Amniotic epithelial cell (primary cell): ENCODE measurements around the gene CASP7.
A peak's percentile ranks its signal among the peaks of the same experiment; 100 is the strongest.
"Not testable (repeated sequence)": the region's sequence is repeated elsewhere in the genome, so short reads cannot be mapped to it uniquely, and the experiment has no call there.

Experiments used
- DNase-seq: peaks from one replicate; pipeline ENCODE4 v3.0.0-alpha.2; 2010; ENCODE audit warnings: low read depth

The CASP7 gene

DNA sequence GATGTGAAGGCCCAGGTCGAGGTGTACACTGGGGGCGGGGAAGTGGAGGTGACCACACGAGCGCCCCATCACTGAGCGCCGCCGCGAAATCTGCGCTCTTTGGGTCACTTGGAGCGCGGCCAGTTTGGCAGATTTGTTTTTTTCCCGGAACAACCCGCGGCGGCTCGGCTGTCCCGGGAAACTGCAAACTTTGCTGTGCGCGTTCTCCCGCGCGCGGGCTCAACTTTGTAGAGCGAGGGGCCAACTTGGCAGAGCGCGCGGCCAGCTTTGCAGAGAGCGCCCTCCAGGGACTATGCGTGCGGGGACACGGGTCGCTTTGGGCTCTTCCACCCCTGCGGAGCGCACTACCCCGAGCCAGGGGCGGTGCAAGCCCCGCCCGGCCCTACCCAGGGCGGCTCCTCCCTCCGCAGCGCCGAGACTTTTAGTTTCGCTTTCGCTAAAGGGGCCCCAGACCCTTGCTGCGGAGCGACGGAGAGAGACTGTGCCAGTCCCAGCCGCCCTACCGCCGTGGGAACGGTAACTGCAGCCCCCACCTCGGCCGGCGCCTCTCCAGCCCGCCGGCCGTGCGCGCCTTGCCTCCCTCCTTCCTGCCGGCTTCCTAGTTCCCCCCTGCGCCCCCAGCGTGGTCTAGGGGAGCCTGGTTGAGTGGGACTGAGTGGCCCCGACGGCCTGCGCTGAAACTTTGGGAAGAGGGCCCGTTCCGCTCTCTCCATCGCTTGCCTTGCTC, at the start of gene CASP7:
TSS of gene CASP7 (plus strand) at position 450 of the 727 bp plus-strand sequence. CDS start 17,582 bp downstream, outside the sequence.
- peak; percentile 59 for DNase-seq

DNA sequence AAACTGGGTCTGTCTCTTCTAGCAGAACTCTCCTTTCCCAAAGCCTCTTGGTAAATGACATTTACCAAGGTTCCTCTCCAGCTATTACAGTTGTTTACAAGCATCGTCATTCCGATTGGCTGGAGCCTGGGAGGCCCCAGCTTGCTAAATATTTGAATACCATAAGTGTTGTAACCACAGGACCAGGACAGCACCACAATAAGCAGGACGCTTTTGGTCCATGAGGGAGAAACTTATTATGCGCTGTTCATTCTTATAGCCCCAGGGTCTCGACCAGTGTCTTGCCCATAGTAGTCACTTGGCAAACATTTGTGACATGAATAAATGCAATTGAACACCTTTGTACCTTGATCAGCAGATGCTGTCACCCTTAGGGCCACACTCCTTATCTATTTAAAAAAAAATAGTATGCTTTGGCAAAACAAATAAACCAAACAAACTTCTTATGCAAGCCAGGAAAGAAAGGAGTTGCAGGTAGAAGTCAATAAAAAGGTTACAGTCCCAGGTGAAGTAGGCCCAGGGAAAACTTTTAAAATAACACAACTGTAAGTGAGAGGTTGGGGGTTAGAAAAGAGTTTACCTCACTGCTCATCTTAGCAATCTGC, 48.7 kb upstream of the CASP7 start:
- no peak for DNase-seq

DNA sequence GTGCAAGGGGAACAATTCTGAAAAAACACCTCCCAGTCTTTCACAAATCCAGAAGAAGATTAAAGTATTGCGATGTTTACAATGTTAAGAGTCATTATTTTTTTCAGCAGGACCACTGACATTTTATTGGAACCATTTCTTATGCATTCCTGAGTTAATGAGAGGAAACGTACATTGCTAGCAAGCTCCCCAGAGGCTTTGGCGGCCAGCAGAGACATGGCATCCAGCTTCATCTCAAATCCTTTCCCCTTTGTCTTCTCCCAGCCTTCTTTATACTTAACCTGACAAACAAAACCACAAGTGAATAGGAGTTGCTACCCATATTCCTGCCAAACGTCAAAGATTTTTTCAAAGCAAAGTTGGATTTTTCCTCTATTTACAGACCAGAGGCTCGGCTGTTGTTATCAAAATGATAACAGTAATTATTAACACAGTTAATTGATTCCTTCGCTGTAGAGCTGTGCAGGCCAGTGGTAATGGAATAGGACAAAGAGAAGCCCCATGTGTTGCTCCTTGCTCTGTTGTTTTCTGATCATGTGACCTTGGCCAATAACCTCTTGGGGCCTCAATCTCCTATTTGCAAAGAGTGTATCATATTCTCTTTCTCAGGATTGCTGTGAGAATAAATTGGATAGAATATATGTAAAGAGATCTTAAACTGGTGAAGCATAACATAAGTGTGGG, 47.9 kb upstream of the CASP7 start:
- no peak for DNase-seq

DNA sequence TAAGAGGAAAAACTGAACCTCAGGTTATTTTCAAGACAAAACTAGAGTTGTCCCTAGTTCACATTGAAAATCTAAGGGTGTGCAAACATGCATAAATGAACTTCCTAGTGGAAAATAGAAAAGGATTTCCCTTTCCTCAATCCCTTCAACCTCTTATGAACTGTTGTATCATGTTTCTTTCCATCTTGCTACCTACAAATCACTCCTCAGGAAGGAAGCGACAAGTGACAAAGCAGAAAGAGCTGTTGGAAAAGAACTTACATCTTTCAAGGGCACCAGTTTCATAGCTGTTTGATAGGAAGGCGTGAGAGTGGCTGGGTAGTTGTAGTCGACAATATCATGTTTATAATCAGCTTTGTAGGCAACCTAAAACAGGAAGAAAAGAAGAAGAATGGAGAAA, 39.7 kb upstream of the CASP7 start:
- DNase-seq, result no peak

DNA sequence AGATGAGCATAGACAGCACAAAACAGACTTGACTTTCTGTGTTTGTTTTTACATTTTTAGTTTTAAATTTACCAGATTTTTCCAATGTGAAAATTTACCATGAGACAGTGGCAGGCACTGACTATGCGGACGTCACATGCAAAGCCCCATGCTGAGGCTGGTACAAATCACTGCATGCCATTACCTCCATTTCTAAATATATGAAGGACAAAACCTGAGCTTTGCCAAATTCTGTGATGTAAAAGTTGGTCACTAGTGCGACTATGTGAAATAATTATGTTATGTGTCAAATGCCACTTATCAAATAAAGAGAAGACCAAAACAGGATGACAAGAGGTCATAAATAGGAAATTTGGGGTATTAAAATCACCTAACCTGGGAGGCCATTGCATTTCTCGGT, 38.0 kb upstream of the CASP7 start:
- DNase-seq, result no peak

DNA sequence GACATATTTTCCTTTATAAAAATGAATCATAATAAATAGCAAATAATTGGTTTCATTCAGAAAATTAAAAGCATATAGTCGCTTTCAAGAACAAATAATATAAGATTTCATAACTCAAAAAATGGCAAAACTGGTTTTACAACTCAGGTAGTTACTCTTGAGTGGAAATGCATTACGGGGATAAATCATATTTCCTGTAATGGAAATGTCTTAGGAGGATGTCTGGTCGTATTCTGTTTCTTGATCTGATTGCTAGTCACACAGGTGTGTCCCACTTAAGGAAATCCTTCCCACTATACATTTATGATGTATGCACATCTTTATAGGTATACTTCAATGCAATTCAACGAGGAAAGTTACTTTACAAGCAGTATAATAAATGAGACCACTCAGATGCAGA, 36.5 kb upstream of the CASP7 start:
- no peak for DNase-seq

DNA sequence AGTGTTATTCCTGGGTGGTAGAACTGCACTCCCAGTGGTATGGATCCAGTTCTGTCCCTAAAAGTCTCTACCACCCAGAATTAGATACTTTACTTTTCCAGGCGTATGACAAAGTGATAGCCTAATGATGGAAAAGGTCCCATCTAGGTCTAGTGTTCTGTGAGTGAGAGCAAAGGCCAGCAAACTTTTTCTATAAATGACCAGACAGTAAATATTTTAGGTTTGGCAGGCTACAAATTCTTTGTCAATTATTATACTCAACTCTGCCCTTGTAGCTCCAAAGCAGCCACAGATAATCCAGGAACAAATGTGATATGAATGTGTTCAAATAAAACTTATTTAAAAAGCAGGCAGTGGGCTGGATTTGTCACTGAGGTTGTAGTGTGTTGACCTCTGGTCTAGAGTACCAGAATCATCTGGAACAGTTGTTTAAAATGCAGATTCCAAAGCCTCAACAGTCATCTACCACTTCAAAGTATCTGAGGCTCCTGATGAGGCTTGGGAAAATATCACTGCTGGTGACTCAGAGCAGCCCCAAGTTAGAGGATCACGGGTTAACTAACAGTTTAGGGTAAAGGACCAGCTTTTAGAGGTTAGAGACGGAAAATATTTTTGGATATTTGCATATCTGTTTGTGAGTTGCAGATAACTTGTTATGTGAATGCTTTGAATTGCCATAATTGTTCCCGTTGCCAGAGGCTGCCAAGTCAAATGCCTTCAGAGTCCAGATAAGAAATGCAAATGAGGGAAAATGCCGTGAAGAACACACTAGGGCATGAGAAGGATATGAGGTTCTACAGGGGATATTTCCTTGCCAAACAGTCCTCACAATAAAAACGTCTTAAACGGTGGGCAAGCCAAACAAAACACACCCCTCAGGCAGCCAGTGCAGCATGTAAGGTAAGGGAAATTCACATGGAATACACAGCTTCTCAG, 35.3 kb upstream of the CASP7 start:
- DNase-seq, result peak; percentile 10

DNA sequence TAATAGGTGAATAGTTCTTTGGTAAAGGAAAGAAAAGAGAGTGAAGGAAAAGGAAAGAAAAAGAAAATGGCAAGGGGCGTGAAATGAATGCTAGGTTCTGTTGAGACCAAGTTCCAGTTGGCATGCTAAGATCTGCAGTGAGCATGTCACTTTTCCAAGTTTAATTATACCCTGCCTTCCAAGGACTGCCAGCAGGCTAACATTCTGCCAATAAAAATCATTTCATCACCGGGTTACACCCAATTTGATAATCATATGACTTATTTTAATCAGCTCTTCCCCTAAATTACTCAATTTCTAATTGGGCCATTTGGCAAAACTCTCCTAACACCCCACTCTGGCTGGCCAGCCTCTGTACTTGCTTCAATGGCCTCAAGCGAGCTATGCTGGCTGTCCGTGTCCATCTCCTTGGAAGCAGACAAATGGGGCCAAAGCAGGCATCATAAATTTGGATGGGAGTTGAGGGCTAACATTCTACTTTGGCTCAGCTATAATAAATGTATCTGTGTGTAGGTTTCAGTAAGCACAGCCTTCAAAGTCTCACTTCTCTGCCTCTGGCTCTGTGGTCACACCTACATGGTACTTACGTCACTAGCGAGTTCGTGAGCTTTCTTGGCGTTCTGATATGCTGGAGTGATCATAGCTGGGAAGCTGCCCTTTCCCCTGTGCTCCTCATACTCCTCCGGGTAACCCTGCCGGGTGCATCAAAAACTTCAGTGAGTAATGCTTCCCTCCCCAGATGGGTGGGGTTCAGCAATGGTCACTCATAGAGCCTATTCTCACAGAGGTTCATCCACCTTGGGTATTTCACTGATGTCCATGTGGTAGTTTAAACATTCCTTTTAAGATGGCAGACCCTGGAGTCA, 33.1 kb upstream of the CASP7 start:
- DNase-seq, result no peak

DNA sequence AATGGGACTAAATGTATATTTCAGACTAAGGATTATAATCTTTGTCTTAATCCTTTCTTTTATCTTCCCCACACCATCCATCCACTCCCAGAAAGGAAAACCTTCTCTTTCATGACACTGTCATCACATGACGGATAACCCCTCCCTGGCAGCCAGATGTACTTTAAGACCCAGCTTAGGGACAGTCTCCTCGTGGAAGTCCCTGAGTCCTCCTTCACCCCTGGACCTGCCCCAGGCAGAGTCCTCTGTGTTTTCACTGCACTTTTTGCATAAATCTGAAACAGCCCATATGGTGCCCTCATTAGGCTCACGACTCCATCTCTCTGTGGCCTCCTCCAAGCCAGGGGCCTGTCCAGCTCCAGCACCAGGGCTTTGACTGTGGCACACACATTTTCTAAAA, 31.9 kb upstream of the CASP7 start:
- no peak for DNase-seq

DNA sequence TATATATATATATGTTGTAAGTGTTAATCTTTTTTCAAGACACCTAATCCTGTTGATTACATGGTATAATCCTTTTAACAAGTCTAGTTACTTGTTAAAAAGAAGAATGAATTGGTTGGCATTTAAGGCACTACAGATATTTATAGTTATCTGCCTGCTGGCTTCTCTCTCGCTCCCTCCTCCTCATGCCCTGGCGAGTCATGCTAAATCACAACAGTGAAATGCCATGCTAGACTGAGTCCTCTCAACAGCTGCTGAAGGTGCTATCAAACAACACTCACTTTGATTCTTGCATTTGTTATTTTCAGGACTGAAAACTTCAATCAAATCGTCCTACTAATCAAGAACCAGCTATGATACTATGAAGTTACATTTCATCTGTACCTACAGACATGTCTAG, 31.2 kb upstream of the CASP7 start:
- DNase-seq, result no peak

DNA sequence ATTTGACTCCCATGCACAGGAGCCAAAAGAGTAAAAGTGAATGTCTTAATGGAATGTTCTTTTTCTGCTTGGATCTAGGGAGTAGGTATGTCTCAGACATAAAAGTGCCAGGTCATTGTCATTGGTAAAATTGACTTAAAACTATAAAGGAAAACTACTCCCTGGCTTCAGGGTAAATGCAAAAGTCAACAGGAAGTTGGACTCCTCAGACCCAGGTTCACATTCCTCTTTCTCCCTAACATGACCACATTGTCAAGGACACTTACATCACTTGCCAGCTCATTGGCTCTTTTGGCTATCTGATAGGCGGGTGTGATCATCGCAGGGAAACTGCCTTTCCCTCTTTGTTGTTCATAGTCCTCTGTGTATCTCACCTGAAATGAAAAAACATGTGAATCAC, 29.5 kb upstream of the CASP7 start:
- DNase-seq, result no peak

DNA sequence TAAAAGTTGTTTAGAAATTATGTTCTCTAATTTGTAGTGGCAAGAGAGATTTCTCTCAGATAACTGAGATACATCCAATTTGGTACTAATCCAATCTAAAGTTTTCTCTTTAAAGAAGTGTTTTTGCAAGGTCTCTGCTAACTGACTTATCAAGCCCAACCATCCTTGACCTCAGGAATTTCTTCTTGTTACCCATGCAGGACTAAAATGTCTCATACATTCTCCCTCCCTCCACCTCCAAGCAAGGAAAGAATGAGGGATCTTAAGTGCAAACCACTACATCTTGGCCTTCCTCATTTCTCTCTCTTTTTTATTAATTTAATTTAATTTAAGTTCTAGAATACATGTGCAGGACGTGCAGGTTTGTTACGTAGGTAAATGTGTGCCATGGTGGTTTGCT, 28.7 kb upstream of the CASP7 start:
- no peak for DNase-seq

DNA sequence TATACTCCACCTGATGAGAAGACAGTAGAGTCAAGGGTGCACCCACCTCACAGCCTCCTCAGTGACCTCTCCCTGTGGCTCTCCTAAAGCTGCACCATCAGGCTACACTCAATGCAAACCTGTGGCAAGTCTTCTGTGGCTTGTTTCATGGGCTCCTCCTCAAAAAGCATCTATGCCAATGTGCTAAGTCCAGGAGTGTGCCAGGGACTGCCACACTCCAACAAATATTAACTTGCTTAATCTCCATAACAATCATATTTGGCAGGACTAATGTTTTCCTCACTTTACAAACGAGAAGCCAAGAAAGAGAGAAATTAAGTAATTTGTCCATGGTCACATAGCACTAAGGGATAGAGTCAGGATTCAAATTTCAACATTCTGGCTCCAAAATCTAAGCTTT, 27.8 kb upstream of the CASP7 start:
- DNase-seq, result no peak

DNA sequence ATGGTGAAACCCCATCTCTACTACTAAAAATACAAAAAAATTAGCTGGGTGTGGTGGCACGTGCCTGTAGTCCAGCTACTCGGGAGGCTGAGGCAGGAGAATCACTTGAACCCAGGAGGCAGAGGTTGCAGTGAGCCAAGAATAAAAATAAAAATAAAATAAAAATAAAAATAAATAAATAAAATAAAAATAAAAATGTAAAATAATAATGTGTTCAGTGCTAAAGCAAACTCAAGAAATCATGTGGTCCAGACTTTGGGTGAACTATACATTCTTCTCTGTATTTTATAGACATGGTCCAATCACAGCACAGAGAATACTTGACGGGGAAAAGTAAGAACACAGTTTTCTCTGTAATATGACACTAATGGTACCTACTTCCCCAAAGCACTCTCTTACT, 27.3 kb upstream of the CASP7 start:
- not testable (repeated sequence) for DNase-seq

DNA sequence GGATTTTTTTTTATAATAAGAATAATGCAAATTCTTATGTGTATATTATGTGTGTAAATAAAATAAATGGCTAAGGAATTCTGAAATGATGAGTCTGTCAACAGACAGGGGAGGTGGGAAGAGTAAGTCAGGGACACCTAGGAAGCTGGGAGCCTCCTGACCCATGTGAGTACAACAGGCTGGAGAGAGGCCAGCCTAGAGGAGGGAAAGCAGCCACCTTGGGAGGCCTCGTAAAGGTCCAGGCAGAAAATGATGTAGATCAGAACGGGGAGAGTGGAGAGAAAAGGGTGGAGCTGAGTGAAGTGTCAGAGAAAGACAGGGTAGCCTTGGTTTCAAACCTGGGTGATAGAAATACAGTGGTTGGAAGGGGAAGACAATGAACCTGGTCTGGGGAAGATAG, 22.8 kb upstream of the CASP7 start:
- DNase-seq, result no peak

DNA sequence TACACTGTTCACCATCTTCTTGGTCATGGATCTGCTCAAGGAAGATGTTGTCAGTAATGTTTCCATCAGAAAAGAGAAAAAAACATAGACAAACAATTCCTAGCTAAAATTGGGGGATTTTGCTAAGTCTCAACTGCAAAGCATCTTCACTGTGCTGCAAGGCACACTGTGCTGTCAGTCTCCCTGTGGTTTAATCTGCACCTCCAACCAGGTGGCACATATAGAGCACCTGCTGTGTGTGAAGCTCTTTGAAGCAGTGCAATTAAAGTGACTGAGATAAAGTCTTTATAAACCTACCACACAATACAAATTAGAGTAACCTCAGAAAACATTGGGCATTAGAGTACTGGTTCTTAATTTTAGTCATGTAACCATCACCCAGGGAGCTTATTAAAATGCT, 22.2 kb upstream of the CASP7 start:
- no peak for DNase-seq

DNA sequence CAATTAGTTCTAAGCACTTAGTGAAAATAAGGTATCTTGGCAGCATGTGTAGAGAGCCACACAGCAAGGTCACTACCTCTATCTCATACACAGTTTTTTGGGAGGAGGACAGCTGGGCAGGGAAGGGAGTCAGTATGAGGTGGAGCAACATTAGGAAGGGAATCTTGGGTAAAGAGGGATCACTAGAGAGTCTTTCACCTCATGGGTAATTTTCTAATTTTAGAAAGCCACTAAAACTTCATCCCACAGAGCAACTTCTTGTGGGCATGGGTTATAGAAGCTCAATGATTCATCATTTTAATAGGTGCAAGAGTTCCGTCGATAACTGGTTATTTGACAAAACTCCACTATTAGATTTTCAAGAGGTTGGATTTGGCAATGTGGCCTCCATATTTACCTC, 18.4 kb upstream of the CASP7 start:
- no peak for DNase-seq

DNA sequence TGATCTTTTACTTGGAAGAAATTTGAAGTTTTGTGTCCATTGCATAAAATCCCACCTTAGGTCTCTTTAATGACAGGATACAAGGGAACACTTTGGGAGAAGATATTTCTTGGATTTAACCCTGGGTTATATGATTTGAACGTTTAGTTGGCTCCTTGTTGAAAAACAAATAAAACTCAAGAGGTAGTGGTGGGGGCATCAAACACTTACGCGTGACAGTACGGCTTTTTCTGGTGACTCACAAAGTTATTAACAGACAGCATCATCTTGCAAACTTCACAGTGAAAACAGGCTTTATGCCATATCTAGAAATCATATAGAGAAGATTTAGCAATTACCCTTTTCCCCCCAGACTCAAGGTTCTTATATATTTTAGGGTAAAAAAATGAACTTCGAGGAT, 16.6 kb upstream of the CASP7 start:
- DNase-seq, result no peak

DNA sequence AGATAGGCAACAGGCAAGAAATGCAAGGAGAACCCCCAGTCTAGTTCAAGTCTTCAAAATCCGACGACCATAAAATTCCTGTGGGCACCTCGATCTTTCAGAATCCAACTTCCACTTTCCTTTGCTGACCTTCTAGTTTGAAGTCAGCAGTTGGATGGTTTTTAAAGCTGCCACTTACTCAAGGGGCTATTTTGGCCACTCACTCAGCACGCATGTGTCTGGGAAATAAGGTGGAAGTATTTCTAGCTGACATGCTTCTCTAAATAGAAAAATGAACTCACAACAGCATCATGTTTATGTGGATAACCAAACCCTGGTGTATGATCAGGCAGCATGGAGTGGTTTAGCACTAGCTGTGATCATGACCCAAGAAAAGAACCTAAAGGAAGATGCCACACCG, 15.8 kb upstream of the CASP7 start, which contains the start of gene NRAP:
TSS of gene NRAP (minus strand) at position 134 of the 400 bp plus-strand sequence. CDS start 159 bp downstream, outside the sequence.
- no peak for DNase-seq

DNA sequence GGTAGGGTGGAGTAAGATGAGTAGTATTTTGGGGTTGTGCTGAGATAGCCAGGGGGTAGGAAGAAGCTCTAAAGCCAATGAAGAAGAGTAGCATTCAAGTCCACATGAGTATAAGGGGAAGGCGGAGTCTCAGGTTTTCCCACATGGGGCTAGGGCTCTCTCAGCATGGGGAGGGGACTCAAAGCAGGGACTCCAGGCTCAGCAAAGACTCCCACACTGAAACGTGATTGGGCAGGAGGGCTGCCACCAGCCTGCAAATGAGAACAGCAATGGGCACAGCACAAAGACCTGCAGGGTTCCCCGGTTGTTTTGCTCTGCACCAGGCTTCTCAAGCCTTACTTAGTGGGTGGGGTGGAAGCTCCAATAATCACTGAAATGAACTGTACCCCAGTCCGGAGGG, 14.4 kb upstream of the CASP7 start:
- no peak for DNase-seq

DNA sequence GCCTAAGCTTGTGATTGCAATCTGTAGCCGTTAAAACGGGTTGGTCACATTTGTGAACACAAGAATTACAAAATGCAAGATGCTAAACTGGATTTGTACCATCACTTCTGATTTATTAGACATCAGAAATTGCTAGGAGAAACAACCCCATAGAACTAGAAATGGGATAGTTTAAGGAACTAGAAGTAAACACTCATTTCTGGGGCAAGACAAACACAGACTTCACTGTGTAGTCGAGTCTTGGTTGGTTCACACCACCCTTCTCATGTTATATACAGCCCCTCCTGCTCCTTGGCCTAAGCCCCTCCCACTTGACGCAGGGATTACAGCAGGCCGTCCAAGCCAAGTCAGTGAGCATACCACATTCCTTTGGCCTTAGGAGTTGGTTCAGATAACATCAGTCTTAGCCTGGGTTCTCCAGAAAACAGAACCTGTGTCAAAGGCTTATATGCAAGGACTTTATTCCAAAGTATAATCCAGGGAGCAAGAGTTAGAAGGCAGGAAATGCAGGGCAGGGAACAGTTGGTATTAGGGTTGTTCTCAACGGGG, 13.8 kb upstream of the CASP7 start:
- peak; percentile 93 for DNase-seq
